Mucosa of stomach (tissue), 1 donor: ENCODE data around the gene AGBL4.

Experiments used
- H3K27me3 ChIP-seq: one replicate; pipeline ENCODE4 v1.7.0; 2013; ENCODE audit warnings: mild to moderate bottlenecking, low read length; ENCODE audit not compliant: control insufficient read depth, insufficient read depth
- H3K36me3 ChIP-seq: one replicate; pipeline ENCODE4 v1.7.0; 2013; ENCODE audit warnings: low read length; ENCODE audit not compliant: control insufficient read depth, insufficient read depth
- H3K4me1 ChIP-seq: one replicate; pipeline ENCODE4 v1.7.0; 2013; ENCODE audit warnings: mild to moderate bottlenecking, low read length; ENCODE audit not compliant: control insufficient read depth, insufficient read depth
- H3K4me3 ChIP-seq: one replicate; pipeline ENCODE4 v1.7.0; 2013; ENCODE audit warnings: low read length
- H3K9ac ChIP-seq: one replicate; pipeline ENCODE4 v1.7.0; 2013; ENCODE audit warnings: mild to moderate bottlenecking, low read length, moderate library complexity
- H3K9me3 ChIP-seq: one replicate; pipeline ENCODE4 v1.7.0; 2013; ENCODE audit warnings: mild to moderate bottlenecking, low read length, moderate library complexity; ENCODE audit not compliant: control insufficient read depth
- donor health status: Pancreatic carcinoma.

Gene AGBL4

GRCh38 chr1:48608882-48609281, 1414.9 kb downstream of the AGBL4 start:
- no peaks in the 10 kb centered on the region for H3K36me3 ChIP-seq
- H3K9ac ChIP-seq: no peak overlapping the region
- H3K4me3 ChIP-seq: no peak overlapping the region
- no peaks in the 10 kb centered on the region for H3K27me3 ChIP-seq
- no peaks in the 10 kb centered on the region for H3K9me3 ChIP-seq
- no peaks in the 10 kb centered on the region for H3K4me1 ChIP-seq

DNA sequence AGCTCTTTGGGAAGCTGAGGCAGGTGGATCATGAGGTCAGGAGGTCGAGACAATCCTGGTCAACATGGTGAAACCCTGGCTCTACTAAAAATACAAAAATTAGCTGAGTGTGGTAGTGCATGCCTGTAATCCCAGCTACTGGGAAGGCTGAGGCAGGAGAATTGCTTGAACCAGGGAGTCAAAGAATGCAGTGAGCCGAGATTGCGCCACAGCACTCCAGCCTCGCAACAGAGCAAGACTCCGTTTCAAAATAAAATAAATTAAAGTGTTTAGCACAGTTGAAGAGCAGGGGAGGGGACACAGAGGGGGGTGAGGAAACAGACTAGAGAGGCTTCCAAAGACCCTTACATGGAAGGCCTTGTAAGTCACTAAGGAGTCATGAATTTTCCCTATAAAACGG, 1420.5 kb downstream of the AGBL4 start:
- Histone ChIP-seq H3K4me1 (no peaks in the 10 kb centered on the region), H3K9ac (no peak overlapping the region), H3K27me3 (no peaks in the 10 kb centered on the region), H3K4me3 (no peak overlapping the region), H3K36me3 (no peaks in the 10 kb centered on the region), H3K9me3 (no peaks in the 10 kb centered on the region)

DNA sequence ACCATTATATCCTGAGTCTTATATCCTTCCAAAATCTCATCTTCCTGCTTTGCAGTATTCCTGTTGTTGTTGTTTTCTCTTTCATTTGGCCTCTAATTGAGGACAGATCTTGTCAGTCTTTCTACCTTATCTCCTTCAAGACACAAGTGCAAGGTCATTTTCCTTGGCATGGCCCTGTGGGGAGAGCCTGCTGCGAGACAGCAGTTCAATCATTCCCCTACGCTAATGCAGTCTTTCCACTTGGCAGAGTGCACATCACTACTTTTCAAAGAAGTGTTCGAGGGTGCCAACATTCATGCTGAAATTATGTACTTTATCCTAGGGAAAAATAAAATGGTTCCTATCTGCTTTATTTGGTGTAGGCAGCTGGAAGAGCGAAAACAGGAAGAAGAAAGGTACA, 1421.4 kb downstream of the AGBL4 start:
- no peaks in the 10 kb centered on the region for H3K9me3 ChIP-seq
- no peaks in the 10 kb centered on the region for H3K36me3 ChIP-seq
- H3K4me1 ChIP-seq: no peaks in the 10 kb centered on the region
- H3K27me3 ChIP-seq: no peaks in the 10 kb centered on the region
- no peak overlapping the region for H3K4me3 ChIP-seq
- H3K9ac ChIP-seq: no peak overlapping the region

DNA sequence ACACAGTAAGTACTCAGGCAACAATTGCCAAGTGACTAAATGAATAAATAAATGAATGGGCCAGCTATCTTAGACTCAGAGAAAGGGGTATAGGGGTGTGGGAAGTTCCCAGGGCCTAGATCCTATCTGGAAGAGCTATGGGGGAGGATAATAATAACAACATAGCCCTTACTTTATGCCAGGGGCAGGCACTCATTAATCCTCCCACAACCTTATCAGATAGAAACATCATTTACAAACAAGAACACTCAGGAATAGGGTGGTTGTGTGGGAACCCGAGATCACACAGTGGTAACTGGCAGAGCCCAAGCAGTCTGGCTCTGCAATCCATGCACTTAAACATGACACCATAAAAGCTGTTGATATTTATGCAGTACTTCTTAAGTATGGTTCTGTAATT, 1423.6 kb downstream of the AGBL4 start:
- no peaks in the 10 kb centered on the region for H3K27me3 ChIP-seq
- no peaks in the 10 kb centered on the region for H3K36me3 ChIP-seq
- H3K4me1 ChIP-seq: no peaks in the 10 kb centered on the region
- no peak overlapping the region for H3K9ac ChIP-seq
- no peak overlapping the region for H3K4me3 ChIP-seq
- H3K9me3 ChIP-seq: no peaks in the 10 kb centered on the region

GRCh38 chr1:48597663-48598062, 1426.1 kb downstream of the AGBL4 start:
- Histone ChIP-seq H3K9me3 (no peaks in the 10 kb centered on the region), H3K9ac (no peak overlapping the region), H3K36me3 (no peaks in the 10 kb centered on the region), H3K4me1 (no peaks in the 10 kb centered on the region), H3K27me3 (no peaks in the 10 kb centered on the region), H3K4me3 (no peak overlapping the region)

GRCh38 chr1:48596046-48596445, 1427.7 kb downstream of the AGBL4 start:
- Histone ChIP-seq H3K9me3 (no peaks in the 10 kb centered on the region), H3K4me3 (no peak overlapping the region), H3K9ac (no peak overlapping the region), H3K27me3 (no peaks in the 10 kb centered on the region), H3K4me1 (no peaks in the 10 kb centered on the region), H3K36me3 (no peaks in the 10 kb centered on the region)

DNA sequence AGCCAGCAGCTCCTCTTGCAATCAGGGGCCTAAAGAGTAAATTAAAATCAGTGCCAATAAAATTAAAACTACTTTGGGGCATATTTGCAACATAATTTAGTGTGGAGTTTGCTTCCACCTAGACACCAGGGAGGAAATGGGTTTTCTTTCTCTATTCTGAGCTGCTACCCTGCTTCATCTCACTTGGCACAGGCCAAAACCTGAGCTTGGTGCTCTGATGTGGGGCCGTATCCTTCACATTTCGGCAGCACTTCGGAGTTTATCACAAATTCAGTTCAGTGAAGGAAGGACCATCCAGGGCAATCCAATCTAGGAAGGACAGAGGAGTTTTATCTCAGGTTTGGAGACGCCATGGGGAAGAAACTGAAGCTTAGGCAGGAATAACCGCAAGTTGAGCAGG, 1428.1 kb downstream of the AGBL4 start:
- Histone ChIP-seq H3K27me3 (no peaks in the 10 kb centered on the region), H3K9me3 (no peaks in the 10 kb centered on the region), H3K9ac (no peak overlapping the region), H3K36me3 (no peaks in the 10 kb centered on the region), H3K4me1 (no peaks in the 10 kb centered on the region), H3K4me3 (no peak overlapping the region)

DNA sequence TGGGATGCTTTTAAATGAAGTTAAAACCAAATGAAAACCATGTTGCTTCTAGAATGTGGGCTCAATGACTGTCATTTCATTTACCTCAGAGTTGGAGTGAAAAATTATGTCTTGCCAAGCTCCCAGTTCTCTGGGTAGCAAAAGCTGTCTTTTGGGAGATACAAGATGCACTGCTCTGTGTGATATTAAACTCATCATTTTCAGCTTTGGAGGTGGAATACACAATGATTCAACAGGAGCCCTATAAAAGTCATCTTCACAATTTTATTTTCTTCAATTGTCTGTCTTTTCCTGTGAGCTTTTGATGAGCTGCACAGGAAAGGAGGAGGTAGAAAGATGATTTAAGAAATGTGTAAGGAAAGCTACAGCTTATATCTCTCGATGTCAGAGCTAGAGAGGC, 1431.4 kb downstream of the AGBL4 start:
- H3K4me3 ChIP-seq: no peak overlapping the region
- no peaks in the 10 kb centered on the region for H3K4me1 ChIP-seq
- H3K27me3 ChIP-seq: no peaks in the 10 kb centered on the region
- no peaks in the 10 kb centered on the region for H3K36me3 ChIP-seq
- no peak overlapping the region for H3K9ac ChIP-seq
- no peaks in the 10 kb centered on the region for H3K9me3 ChIP-seq

GRCh38 chr1:48591181-48591580, 1432.6 kb downstream of the AGBL4 start:
- H3K9ac ChIP-seq: no peak overlapping the region
- H3K36me3 ChIP-seq: no peaks in the 10 kb centered on the region
- H3K4me3 ChIP-seq: no peak overlapping the region
- no peaks in the 10 kb centered on the region for H3K9me3 ChIP-seq
- H3K4me1 ChIP-seq: no peaks in the 10 kb centered on the region
- H3K27me3 ChIP-seq: no peaks in the 10 kb centered on the region

DNA sequence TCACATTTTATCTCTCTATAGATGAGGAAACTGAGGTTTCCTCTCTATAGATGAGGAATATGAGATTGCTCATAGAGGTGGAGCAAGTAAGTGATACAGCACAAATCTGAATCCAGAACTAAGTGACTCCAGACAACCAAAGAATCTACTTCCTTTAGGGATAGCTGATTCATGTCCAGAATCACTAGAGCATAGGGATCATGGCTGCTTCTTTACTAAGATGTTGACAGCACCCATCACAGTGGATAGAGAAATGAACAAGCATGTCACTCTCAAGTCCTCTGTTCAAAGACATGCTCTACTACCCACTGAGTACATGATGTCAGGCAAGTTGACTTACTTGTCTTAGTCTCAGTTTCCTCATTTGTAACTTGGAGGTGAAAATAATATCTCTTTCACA, 1435.7 kb downstream of the AGBL4 start:
- no peaks in the 10 kb centered on the region for H3K9me3 ChIP-seq
- no peak overlapping the region for H3K4me3 ChIP-seq
- H3K4me1 ChIP-seq: no peaks in the 10 kb centered on the region
- no peaks in the 10 kb centered on the region for H3K36me3 ChIP-seq
- no peaks in the 10 kb centered on the region for H3K27me3 ChIP-seq
- H3K9ac ChIP-seq: no peak overlapping the region

DNA sequence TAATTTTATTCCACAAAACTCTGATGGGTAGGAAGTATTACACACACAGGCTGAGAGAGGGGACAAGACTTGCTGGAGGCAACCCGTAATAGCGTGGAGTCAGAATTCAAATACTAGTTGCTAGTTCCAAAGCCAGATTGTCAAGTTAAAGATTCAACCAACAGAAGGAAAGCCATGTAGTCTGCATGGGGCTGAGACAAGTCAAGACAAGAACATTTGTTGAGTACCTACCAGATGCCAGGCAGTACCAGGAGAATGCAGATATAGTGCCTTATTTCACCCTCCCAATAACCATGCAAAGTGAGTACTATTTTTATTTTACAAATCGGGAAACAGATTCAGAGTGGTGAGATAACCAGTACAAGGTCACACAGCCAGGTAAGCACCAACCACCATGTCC, 1441.3 kb downstream of the AGBL4 start:
- Histone ChIP-seq H3K4me3 (no peak overlapping the region), H3K4me1 (no peaks in the 10 kb centered on the region), H3K27me3 (no peaks in the 10 kb centered on the region), H3K9ac (no peak overlapping the region), H3K9me3 (no peaks in the 10 kb centered on the region), H3K36me3 (no peaks in the 10 kb centered on the region)

DNA sequence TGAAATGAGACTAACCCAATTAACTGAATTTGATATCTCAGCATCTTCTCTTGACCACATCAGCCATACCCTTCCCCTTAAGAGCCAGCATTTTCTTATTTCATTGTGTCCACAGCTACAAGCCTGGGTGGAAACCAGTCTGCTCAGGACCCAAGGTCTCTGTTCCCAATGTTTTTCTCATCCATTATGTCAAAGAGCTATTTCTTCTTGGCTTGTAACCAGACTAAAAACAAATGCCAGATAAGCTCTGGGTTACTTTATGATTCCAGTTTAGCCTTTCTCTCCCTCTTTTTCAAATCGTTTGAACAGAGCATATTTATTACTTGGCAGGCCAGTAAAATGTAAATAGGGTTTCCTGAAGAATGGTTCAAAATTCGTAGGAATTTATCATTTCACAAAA, 1442.5 kb downstream of the AGBL4 start:
- no peaks in the 10 kb centered on the region for H3K4me1 ChIP-seq
- no peaks in the 10 kb centered on the region for H3K27me3 ChIP-seq
- no peak overlapping the region for H3K9ac ChIP-seq
- H3K36me3 ChIP-seq: no peaks in the 10 kb centered on the region
- no peaks in the 10 kb centered on the region for H3K9me3 ChIP-seq
- no peak overlapping the region for H3K4me3 ChIP-seq

GRCh38 chr1:48576565-48576964, 1447.2 kb downstream of the AGBL4 start:
- no peak overlapping the region for H3K9ac ChIP-seq
- H3K27me3 ChIP-seq: no peaks in the 10 kb centered on the region
- no peaks in the 10 kb centered on the region for H3K9me3 ChIP-seq
- H3K36me3 ChIP-seq: no peaks in the 10 kb centered on the region
- no peak overlapping the region for H3K4me3 ChIP-seq
- H3K4me1 ChIP-seq: no peaks in the 10 kb centered on the region
